Nephron (organoid): ENCODE results near the gene CENPI.
A peak's percentile ranks its signal among the peaks of the same experiment; 100 is the strongest.

Source experiments
- H3K27ac Mint-ChIP-seq, 3 experiments: 2 replicates each; pipeline ENCODE4 v1.8.0; 2020; ENCODE audit warnings: mixed read lengths in 3 of 3, mild to moderate bottlenecking in 2 of 3, moderate library complexity in 1 of 3
- H3K27me3 Mint-ChIP-seq: 2 replicates; pipeline ENCODE4 v1.8.0; 2021; ENCODE audit warnings: low read depth, mild to moderate bottlenecking, moderate library complexity, mixed read lengths
- H3K36me3 Mint-ChIP-seq: 2 replicates; pipeline ENCODE4 v1.8.0; 2020; ENCODE audit warnings: low read depth, mixed read lengths
- H3K4me1 Mint-ChIP-seq: 2 replicates; pipeline ENCODE4 v1.8.0; 2020; ENCODE audit warnings: mixed read lengths
- H3K4me3 Mint-ChIP-seq, 3 experiments: 2 replicates each; pipeline ENCODE4 v1.8.0; 2020; ENCODE audit warnings: mild to moderate bottlenecking in 3 of 3, mixed read lengths in 3 of 3, moderate library complexity in 2 of 3
- H3K9me3 Mint-ChIP-seq: 2 replicates; pipeline ENCODE4 v1.8.0; 2020; ENCODE audit warnings: mixed read lengths
- TF ChIP-seq, protein P1 (sequence below), 3 experiments: fragments of 200-600 bp; sonication (generic); IDR thresholded peaks; one replicate each; pipeline ENCODE4 v1.5.0; 2021; ENCODE audit warnings: antibody characterized with exemption in 3 of 3; ENCODE audit not compliant: unreplicated experiment in 3 of 3

CENPI gene

GRCh38 chrX:101062176-101062575 lies 35.8 kb upstream of the CENPI start:
- Mint-ChIP-seq H3K36me3 (no peaks in the 10 kb centered on the region), H3K27me3 (no peaks in the 10 kb centered on the region), H3K4me3 (no peak overlapping the region), H3K9me3 (peaks cover under 1% of the 10 kb centered on the region), H3K4me1 (no peaks in the 10 kb centered on the region), H3K27ac (no peak overlapping the region)
- TF ChIP-seq, protein P1, sequence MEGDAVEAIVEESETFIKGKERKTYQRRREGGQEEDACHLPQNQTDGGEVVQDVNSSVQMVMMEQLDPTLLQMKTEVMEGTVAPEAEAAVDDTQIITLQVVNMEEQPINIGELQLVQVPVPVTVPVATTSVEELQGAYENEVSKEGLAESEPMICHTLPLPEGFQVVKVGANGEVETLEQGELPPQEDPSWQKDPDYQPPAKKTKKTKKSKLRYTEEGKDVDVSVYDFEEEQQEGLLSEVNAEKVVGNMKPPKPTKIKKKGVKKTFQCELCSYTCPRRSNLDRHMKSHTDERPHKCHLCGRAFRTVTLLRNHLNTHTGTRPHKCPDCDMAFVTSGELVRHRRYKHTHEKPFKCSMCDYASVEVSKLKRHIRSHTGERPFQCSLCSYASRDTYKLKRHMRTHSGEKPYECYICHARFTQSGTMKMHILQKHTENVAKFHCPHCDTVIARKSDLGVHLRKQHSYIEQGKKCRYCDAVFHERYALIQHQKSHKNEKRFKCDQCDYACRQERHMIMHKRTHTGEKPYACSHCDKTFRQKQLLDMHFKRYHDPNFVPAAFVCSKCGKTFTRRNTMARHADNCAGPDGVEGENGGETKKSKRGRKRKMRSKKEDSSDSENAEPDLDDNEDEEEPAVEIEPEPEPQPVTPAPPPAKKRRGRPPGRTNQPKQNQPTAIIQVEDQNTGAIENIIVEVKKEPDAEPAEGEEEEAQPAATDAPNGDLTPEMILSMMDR (IDR thresholded peaks at IDR 0.05; ENCODE audit: unreplicated experiment in 3 of 3): no peak

DNA sequence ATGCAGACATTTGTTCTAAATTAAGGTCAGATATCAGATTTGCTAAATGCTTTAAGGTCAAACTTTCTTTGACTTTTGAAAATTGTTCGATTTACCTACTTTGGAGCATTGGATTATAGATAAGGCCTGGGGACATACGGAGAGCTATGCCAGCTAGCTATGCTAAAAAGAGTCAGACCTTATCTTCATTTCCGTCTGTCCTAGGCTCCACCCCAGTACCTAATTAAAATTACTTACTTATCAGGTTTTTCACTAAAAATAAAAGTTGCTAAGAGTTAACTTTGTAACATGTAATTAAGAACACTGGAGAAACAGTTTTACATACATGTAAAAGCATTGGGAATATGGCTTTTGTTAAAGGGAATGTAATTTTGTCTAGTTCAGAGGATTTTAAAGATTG lies 26.4 kb upstream of the CENPI start:
- H3K27ac Mint-ChIP-seq: no peak overlapping the region
- TF ChIP-seq, protein P1 (IDR thresholded peaks at IDR 0.05; ENCODE audit: unreplicated experiment in 3 of 3): no peak
- H3K9me3 Mint-ChIP-seq: peaks cover 7% of the 10 kb centered on the region
- H3K4me1 Mint-ChIP-seq: no peaks in the 10 kb centered on the region
- H3K27me3 Mint-ChIP-seq: no peaks in the 10 kb centered on the region
- no peak overlapping the region for H3K4me3 Mint-ChIP-seq
- H3K36me3 Mint-ChIP-seq: no peaks in the 10 kb centered on the region

DNA sequence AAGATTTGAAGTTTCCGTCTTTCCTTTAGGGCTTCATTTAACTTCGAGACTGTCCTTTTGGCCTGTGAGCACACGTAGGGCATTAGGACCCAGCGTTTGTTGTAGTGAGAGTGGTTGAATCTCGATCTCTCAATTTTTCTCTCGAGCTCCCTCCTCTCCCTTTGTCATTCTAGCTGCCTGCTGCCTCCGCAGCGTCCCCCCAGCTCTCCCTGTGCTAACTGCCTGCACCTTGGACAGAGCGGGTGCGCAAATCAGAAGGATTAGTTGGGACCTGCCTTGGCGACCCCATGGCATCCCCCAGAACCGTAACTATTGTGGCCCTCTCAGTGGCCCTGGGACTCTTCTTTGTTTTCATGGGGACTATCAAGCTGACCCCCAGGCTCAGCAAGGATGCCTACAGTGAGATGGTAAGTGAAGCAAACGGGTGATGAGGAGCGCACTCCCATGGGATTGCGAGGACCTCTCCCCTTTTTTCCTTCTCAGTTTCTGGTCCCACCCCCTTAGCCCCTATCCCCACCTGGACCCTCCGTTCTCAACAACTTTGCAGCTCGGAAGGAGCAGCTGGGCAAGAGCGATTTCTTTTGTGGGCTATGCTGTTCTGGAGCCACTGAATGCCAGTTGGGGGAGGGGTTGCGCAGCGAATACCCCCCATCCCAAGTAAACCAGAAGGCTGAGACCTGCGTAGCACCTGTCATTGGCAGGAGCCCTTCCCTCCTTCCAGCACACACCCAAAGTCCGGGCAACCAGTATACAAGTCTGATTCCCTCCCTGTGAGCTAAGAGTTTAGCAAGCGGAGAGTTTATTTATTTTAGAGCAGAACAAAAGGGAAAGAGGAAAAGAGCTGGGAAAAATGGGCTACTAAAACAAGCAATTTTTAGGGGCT lies 19.0 kb upstream of the CENPI start, which contains the start of gene TMEM35A:
Gene TMEM35A (plus strand): TSS at position 164 of the 883 bp plus-strand sequence. CDS start 124 bp downstream, at position 288.
- TF ChIP-seq, protein P1 (IDR thresholded peaks at IDR 0.05; ENCODE audit: unreplicated experiment in 3 of 3): no peak
- Mint-ChIP-seq H3K27ac (no peak within 1 kb of the TSS), H3K36me3 (no peaks in the 10 kb centered on the region), H3K4me3 (peak within 1 kb of the TSS; percentile 84 to 88 (median 85)), H3K27me3 (peaks cover 4% of the 10 kb centered on the region), H3K4me1 (peaks cover 11% of the 10 kb centered on the region), H3K9me3 (peaks cover 13% of the 10 kb centered on the region)

- Mint-ChIP-seq H3K27me3 (peaks cover 4% of the 10 kb centered on the region), H3K4me3 (peak overlapping the region; percentile 84 to 88 (median 85)), H3K27ac (no peak overlapping the region), H3K9me3 (peaks cover 13% of the 10 kb centered on the region), H3K36me3 (no peaks in the 10 kb centered on the region), H3K4me1 (peaks cover 11% of the 10 kb centered on the region)
- TF ChIP-seq, protein P1 (IDR thresholded peaks at IDR 0.05; ENCODE audit: unreplicated experiment in 3 of 3): no peak
These were observed 18.2 kb upstream of the CENPI start for GRCh38 chrX:101079736-101080270.

GRCh38 chrX:101080326-101081124 lies 17.5 kb upstream of the CENPI start:
- Mint-ChIP-seq H3K4me3 (peak overlapping the region; percentile 19 to 88 (median 85)), H3K27me3 (peaks cover 4% of the 10 kb centered on the region), H3K36me3 (no peaks in the 10 kb centered on the region), H3K27ac (no peak overlapping the region), H3K9me3 (peaks cover 13% of the 10 kb centered on the region), H3K4me1 (peaks cover 11% of the 10 kb centered on the region)
- TF ChIP-seq, protein P1 (IDR thresholded peaks at IDR 0.05; ENCODE audit: unreplicated experiment in 3 of 3): no peak
